ENCODE measurements around the gene PCGF1.
"Not testable (repeated sequence)": the region's sequence is repeated elsewhere in the genome, so short reads cannot be mapped to it uniquely, and the experiment has no call there.

The PCGF1 gene

GRCh38 chr2:74482801-74483674 is 24.5 kb downstream of the PCGF1 start, which contains the start of the genes CCDC142 and TTC31:
TSS of gene CCDC142 (minus strand) at chr2:74482998. CDS start at chr2:74482837, 161 bp downstream.
TSS of gene TTC31 (plus strand) at chr2:74483081. CDS start at chr2:74483096, 15 bp downstream.
- H3K4me3 ChIP-seq (ENCODE audit: low read depth, low read length), result peak within 1 kb of the TSS; percentile 90
- DNase-seq (ENCODE audit: low read depth), result peak; percentile 75

GRCh38 chr2:74481961-74482800 is 25.3 kb downstream of the PCGF1 start:
- peak overlapping the region; percentile 90 for H3K4me3 ChIP-seq (ENCODE audit: low read depth, low read length)
- no peak for DNase-seq (ENCODE audit: low read depth)

DNA sequence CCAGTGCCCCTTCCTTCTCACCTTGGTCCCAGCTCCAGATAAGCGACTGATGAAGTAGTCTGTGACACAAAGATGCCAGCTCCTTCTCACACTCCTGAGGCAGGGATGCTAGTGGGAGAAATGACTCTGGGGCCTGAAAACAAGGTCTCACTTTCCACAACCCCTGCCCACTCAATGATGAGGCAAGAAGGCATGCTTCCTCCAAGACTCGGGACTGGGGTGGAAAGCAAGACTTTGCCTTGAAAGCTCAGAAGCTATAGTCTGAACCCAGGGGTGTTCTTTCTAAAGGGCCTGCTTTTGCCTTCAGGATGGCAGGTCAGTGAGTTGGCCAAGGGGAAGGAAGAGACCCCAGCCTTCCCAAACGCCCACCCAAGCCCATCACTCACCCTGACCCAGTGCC is 26.1 kb downstream of the PCGF1 start:
- peak overlapping the region; percentile 90 for H3K4me3 ChIP-seq (ENCODE audit: low read depth, low read length)
- no peak for DNase-seq (ENCODE audit: low read depth)

DNA sequence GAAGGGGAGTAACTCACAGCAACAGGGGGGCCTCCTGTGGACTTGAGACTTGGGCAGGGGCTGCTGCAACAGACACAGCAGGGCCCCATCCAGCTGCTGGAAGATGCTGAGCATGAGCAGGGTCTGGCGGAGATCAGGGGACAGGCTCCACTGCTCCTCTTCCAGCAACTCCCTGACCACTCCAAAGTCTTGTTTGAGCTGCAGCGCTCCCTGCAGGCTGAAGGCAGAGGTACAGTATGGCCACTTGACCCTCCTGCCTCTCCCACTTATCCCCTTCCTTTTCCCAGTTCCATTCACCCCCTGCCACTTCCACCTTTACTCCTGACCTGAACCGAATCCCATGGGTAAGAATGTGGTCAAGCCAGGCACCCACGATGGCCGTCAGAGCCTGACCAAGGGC is 32.6 kb downstream of the PCGF1 start:
- H3K4me3 ChIP-seq (ENCODE audit: low read depth, low read length), result no peak overlapping the region

DNA sequence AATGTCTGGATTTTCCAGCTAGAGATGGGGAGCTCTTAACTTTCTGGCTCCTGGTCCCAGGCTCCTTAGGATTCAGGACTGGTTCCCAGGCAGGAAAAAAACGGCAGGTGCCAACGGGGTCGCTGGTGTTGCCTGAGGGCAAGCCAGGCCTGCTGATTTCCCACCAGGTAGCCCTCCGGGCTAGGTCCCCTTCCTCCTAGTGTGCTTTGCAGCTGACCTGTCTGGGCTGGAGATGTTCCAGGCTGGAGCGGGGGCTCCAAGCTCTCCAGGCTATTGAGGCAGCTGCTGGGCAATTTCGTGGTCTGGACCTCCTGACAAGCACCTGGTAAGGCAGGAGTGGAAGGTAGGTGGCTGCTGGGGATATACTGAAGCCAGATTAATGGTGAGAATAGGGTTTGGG is 33.0 kb downstream of the PCGF1 start:
- no peak overlapping the region for H3K4me3 ChIP-seq (ENCODE audit: low read depth, low read length)
- no peak for DNase-seq (ENCODE audit: low read depth)

More for the DNA sequence above, 32.6 kb downstream of the PCGF1 start:
- DNase-seq (ENCODE audit: low read depth), result no peak

DNA sequence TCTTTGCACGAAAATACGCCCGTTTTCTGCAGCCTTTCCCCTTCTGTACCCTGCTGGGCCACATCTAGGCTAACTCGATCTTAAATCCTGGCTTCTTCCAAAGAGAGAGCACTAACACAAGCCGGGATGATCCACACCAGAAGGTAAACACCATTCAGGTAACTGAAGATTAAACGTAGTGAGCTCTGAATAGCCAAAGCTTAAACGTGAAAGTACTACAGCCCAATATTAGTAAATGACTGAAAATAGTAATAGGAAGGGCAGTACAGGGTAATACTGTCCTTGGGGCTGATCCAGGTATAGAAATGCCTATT is 34.6 kb downstream of the PCGF1 start:
- DNase-seq (ENCODE audit: low read depth), result no peak
- peak overlapping the region; percentile 83 for H3K4me3 ChIP-seq (ENCODE audit: low read depth, low read length)

- peak within 1 kb of the TSS; percentile 83 for H3K4me3 ChIP-seq (ENCODE audit: low read depth, low read length)
- DNase-seq (ENCODE audit: low read depth), result peak; percentile 84
Observed at GRCh38 chr2:74472086-74472944, 35.2 kb downstream of the PCGF1 start, which contains the start of gene MRPL53. TSS of gene MRPL53 (minus strand) at chr2:74472680. CDS start at chr2:74472660, 20 bp downstream.

DNA sequence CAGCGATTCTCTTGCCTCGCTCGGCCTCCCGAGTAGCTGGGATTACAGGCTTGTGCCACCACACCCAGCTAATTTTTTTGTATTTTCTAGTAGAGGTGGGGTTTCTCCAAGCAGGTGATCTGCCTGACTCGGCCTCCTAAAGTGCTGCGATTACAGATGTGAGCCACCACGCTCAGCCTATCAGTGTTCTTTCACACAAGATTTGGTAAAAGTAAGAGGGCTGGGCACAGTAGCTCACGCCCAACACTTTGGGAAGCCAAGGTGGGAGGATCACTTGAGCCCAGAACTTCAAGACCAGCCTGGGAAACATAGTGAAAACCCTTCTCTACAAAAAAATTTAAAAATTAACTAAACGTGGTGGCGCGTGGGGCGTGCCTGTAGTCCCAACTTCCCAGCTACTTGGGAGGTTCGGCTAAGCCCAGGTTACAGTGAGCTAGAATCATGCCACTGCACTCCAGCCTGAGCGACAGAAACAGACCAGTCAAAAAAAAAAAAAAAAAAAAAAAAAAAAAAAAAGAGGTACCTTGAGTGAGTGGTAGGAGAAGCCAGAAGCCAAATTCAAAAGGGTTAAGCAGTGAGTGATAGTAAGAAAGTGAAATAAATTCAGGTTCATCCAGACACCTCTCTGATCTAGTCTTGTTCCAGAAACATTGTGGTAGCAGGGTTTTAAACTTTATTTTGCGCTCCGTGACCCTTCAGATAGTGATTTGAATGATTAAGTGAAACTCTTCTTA is 36.0 kb downstream of the PCGF1 start:
- DNase-seq (ENCODE audit: low read depth), result no peak
- peak overlapping the region; percentile 83 for H3K4me3 ChIP-seq (ENCODE audit: low read depth, low read length)

GRCh38 chr2:74470742-74471141 is 36.8 kb downstream of the PCGF1 start:
- not testable (repeated sequence) for DNase-seq (ENCODE audit: low read depth); H3K4me3 ChIP-seq (ENCODE audit: low read depth, low read length)

DNA sequence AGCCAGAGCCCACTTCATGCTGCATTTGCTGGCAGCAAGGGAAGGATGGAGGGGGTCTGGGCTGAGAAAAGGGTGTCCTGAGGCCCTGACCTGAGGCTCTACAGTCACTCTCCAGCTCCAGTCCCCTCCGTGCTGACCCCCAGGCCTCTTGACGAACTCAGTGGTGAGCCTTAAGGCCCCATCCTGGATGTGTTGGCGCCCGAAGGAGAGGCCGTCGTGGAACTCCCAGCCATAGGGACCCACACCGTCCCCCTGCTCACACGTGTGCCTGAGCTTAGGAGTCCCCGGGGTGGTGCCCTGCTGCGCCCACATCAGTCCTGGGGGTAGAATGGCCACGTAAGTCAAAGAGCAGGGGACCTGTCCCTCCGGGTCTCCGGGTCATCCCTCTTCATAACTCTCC is 43.1 kb downstream of the PCGF1 start:
- H3K4me3 ChIP-seq (ENCODE audit: low read depth, low read length), result peak overlapping the region; percentile 90
- no peak for DNase-seq (ENCODE audit: low read depth)

DNA sequence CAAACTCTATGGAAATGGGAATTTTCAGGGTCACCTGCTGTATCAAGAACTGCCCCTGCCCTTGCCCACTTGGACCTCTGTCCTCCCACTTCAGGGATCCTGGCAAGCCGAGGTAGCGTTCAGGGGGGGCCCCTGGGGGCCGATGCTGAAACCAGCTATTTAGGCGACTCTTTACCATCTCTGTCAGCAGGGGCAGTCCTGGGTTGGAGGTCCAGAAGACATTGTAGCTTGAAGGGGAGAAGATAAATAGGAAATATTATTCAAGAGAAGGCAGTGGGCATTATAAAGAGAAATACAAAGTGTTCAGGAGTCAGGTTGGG is 44.7 kb downstream of the PCGF1 start:
- no peak for DNase-seq (ENCODE audit: low read depth)
- H3K4me3 ChIP-seq (ENCODE audit: low read depth, low read length), result no peak overlapping the region

DNA sequence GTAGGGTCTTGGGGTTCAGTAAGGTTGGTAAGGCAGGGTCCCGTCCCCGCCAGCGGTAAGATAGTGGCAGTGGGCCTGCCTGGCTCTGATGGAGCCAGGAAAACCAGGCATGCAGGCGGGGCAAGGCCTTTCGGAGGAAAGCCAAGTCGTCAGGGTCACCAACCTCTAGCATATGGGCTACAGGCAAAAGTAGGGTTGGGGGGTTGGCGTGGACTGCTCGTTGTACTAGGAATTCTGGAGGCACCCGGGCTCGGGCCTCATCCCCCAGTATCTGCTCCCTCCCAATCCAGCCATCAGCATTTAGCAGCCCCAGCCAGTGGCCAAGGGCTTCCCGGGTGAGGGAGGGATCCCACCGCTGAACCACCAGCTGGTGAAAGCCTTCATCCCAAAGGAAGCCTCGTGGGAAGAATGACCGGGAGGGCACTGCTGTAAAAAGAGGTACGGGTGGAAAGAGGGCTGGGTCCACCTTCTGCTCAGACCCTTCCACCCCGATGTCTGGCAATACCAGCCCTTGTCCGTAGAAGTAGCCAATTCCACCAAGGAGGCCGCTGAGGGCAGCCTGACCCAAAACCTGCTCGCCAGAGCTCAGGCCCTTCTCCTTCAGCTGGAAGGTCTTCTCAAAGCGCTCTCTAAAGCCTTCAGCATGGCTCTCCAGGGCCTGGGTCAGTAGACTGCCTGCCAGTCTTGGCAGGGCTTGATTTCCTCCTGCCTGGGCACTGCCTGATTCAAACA is 45.3 kb downstream of the PCGF1 start:
- no peak for DNase-seq (ENCODE audit: low read depth)
- no peak overlapping the region for H3K4me3 ChIP-seq (ENCODE audit: low read depth, low read length)

- no peak overlapping the region for H3K4me3 ChIP-seq (ENCODE audit: low read depth, low read length)
- DNase-seq (ENCODE audit: low read depth), result no peak
Observed at GRCh38 chr2:74461187-74462053, 46.1 kb downstream of the PCGF1 start.

- DNase-seq (ENCODE audit: low read depth); H3K4me3 ChIP-seq (ENCODE audit: low read depth, low read length): not testable (repeated sequence)
Observed at GRCh38 chr2:74460187-74460586, 47.3 kb downstream of the PCGF1 start.

- H3K4me3 ChIP-seq (ENCODE audit: low read depth, low read length), result peak overlapping the region; percentile 98
- not testable (repeated sequence) for DNase-seq (ENCODE audit: low read depth)
Observed at GRCh38 chr2:74459503-74460118, 47.9 kb downstream of the PCGF1 start.

GRCh38 chr2:74458938-74459363 is 48.5 kb downstream of the PCGF1 start:
- no peak for DNase-seq (ENCODE audit: low read depth)
- H3K4me3 ChIP-seq (ENCODE audit: low read depth, low read length), result peak overlapping the region; percentile 98

Measured in skeletal muscle cell (primary cell).